CD4-positive, alpha-beta T cell treated with Interleukin-17A for 1 hour (primary cell): Measurements from ENCODE around the gene HOXB8.
A peak's percentile ranks its signal among the peaks of the same experiment; 100 is the strongest.

ENCODE experiments used
- DNase-seq: peaks from one replicate; pipeline ENCODE4 v3.0.0-alpha.2; 2020

HOXB8 gene

GRCh38 chr17:48615047-48615962, at the start of gene HOXB8:
HOXB8 (minus strand) TSS chr17:48615292; CDS start chr17:48614704, 588 bp downstream.
- DNase-seq = no peak

GRCh38 chr17:48663134-48663924, 48.2 kb upstream of the HOXB8 start:
- DNase-seq = no peak

- DNase-seq = no peak
Observed at GRCh38 chr17:48655913-48656312, 40.8 kb upstream of the HOXB8 start.

GRCh38 chr17:48649741-48650140, 34.6 kb upstream of the HOXB8 start:
- no peak for DNase-seq

- no peak for DNase-seq
Observed at GRCh38 chr17:48647963-48648245, 32.8 kb upstream of the HOXB8 start.

- peak; percentile 18 for DNase-seq
Observed at GRCh38 chr17:48647103-48647962, 32.2 kb upstream of the HOXB8 start.

GRCh38 chr17:48646183-48647102, 31.4 kb upstream of the HOXB8 start:
- DNase-seq = peak; percentile 40

GRCh38 chr17:48645639-48646182, 30.6 kb upstream of the HOXB8 start:
- no peak for DNase-seq

- DNase-seq = no peak
Observed at GRCh38 chr17:48644910-48645557, 29.9 kb upstream of the HOXB8 start.

GRCh38 chr17:48644159-48644558, 29.1 kb upstream of the HOXB8 start:
- DNase-seq = no peak

- DNase-seq = no peak
Observed at GRCh38 chr17:48643697-48644012, 28.6 kb upstream of the HOXB8 start.

- DNase-seq = no peak
Observed at GRCh38 chr17:48642843-48643696, 28.0 kb upstream of the HOXB8 start.

- no peak for DNase-seq
Observed at GRCh38 chr17:48642059-48642842, 27.2 kb upstream of the HOXB8 start.

GRCh38 chr17:48641541-48642058, 26.5 kb upstream of the HOXB8 start:
- DNase-seq = no peak

- no peak for DNase-seq
Observed at GRCh38 chr17:48640858-48641180, 25.7 kb upstream of the HOXB8 start.

- DNase-seq = no peak
Observed at GRCh38 chr17:48639982-48640857, 25.1 kb upstream of the HOXB8 start.

GRCh38 chr17:48639136-48639535, 24.0 kb upstream of the HOXB8 start:
- DNase-seq = no peak
